Heart left ventricle (tissue), 16 donors: ENCODE results near the gene CDX2. TPM values are rescaled to one million over a fixed set of nuclear protein-coding genes. Genes with fewer than 3 reads are reported as not detected.

Experiments used
- ATAC-seq, 4 donors: fragments of 200-7000 bp; cut with Tn5 transposase; one replicate each; pipeline ENCODE4 v1.9.1; 2020 to 2022; ENCODE audit warnings: moderate library complexity in 4 of 4, mild to moderate bottlenecking in 3 of 4, moderate number of reproducible peaks in 1 of 4
- DNase-seq, 5 donors: peaks; one replicate each; pipeline ENCODE4 v3.0.0-alpha.2; 2020
- H3K27ac ChIP-seq, 12 donors: fragments of 200-600 bp; sonication (generic) in 4 of 12; one replicate each; pipeline versions ENCODE4 v1.5.0 to v1.8.0; 2016 to 2022; ENCODE audit warnings: mild to moderate bottlenecking in 2 of 12
- H3K27me3 ChIP-seq, 9 donors: fragments of 200-600 bp; sonication (generic) in 2 of 9; one replicate each; pipeline versions ENCODE4 v1.5.1 to v1.8.0; 2016 to 2022; ENCODE audit warnings: mild to moderate bottlenecking in 3 of 9
- H3K36me3 ChIP-seq, 9 donors: fragments of 200-600 bp; sonication (generic) in 2 of 9; one replicate each; pipeline versions ENCODE4 v1.5.0 to v1.8.0; 2018 to 2022; ENCODE audit warnings: mild to moderate bottlenecking in 2 of 9
- H3K4me1 ChIP-seq, 12 donors: fragments of 200-600 bp; sonication (generic) in 4 of 12; one replicate each; pipeline versions ENCODE4 v1.5.0 to v1.8.0; 2016 to 2022; ENCODE audit warnings: mild to moderate bottlenecking in 3 of 12
- H3K4me3 ChIP-seq, 12 donors: fragments of 200-600 bp; sonication (generic) in 4 of 12; one replicate each; pipeline versions ENCODE4 v1.5.0 to v1.8.0; 2017 to 2022; ENCODE audit warnings: mild to moderate bottlenecking in 9 of 12, moderate library complexity in 4 of 12
- H3K9me3 ChIP-seq, 12 donors: fragments of 200-600 bp; sonication (generic) in 4 of 12; one replicate each; pipeline versions ENCODE4 v1.5.0 to v1.8.0; 2016 to 2022; ENCODE audit warnings: mild to moderate bottlenecking in 1 of 12
- POLR2A ChIP-seq, 2 donors: fragments of 450-650 bp; IDR thresholded peaks; one replicate each; pipeline ENCODE4 v1.6.1; 2017; ENCODE audit warnings: antibody characterized with exemption in 2 of 2, mild to moderate bottlenecking in 2 of 2, moderate library complexity in 2 of 2
- WGBS, 4 donors: extraction: QIAGEN DNeasy Blood & Tissue Kit in 2 of 4; methylation state at CpG; one replicate each; pipeline versions ENCODE4 v1.1.5 to v1.1.7; 2013 to 2018; 5-methylcytosine and 5-hydroxymethylcytosine counted together
- intact Hi-C, 10 donors: fragments of 100-400 bp; cut with DNase I; formaldehyde crosslinking; loops; one replicate each; pipeline versions ENCODE4 v1.11.1 to v1.14.2; 2022
- polyA plus RNA-seq, 2 donors: library from polyadenylated mRNA; stranded (reverse); fragments of 200-250 nt; gene quantifications; one replicate each; pipeline ENCODE4 v1.2.3, GENCODE V29; 2013
- total RNA-seq, 9 donors: library from RNA; depleted of rRNA in 2 of 9; stranded (reverse); fragments of >200 nt in 2 of 9; fragmentation: NEBNext Ultra II Directional in 3 of 9; extraction: Animal tissue kit (Norgen Biotek cat#: 25700) in 3 of 9; gene quantifications; one replicate each; pipeline versions ENCODE4 v1.1.0 to v1.2.4, GENCODE V29; 2016 to 2023
- TF ChIP-seq, protein P1 (sequence below), 12 donors: fragments of 200-600 bp; sonication (generic) in 4 of 12; IDR thresholded peaks; one replicate each; pipeline versions ENCODE4 v1.5.0 to v1.8.0; 2018 to 2022; ENCODE audit warnings: antibody characterized with exemption in 12 of 12, mild to moderate bottlenecking in 5 of 12
- donor health status: ischemic (EF 13 %, LVEDD 7.1; RV severe dilation, severe dysfunction).
- donor health status: healthy with polysubstance abuse.
- donor health status: DM: no; HTN: yes; CAD: no.
- donor health status: DM: no; HTN: no; CAD: no.
- donor health status: ischemic (EF 25% LVEDD 6.9; RV normal size, moderate dysfunction).
- donor health status: ischemic (EF 25% LVEDD 5.7; RV mildly dilated, moderate dysfunction).
- donor health status: healthy.
- donor health status: DM: yes; HTN: yes; CAD: no.
- donor health status: ischemic (EF 35%, LVEDD 5.7; RV mildly dilated, moderate dysfunction).
- donor health status: nonischemic (EF 11% LVEDD 7.7; RV severe dilation, severe dysfunction).
- donor health status: DM: yes; HTN: yes; CAD: no.
- donor health status: PGD.
- donor health status: ischemic (EF 29% LVEDD 5.4; RV normal size, mild dysfunction).
- donor health status: nonischemic (EF 23%, LVEDD 6.1; RV moderate dilation, normal function).

The CDX2 gene
- total and polyA plus RNA-seq, 11 donors, result not detected

DNA sequence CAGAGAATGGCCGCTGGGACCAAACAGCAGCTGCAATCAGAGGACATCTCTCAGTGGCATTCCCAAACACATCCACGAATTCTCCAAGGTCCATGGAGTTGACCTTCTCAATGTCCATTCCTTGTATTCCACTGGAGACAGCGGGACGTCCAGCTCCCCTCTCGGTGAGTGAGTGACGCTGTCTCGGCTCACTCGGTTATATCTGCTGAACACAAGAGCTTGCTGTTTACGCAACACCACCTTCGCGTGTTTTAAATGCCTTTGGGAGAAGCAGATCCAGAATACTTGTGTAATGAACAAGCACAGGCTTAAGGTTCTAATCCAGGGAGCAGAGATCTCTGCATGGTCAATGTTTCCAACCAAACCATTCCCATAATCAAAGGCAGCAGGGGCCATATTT is 19.4 kb upstream of the CDX2 start, which contains the start of gene URAD:
Gene URAD, minus strand, starts transcription at position 174 of the 400 bp plus-strand sequence. Its CDS starts 56 bp downstream, at position 118.
- Histone ChIP-seq H3K27ac (no peak within 1 kb of the TSS), H3K27me3 (peaks cover 0 to 59% (median 23%) of the 10 kb centered on the region in 9 donors), H3K36me3 (no peaks in the 10 kb centered on the region), H3K4me1 (no peaks in the 10 kb centered on the region), H3K9me3 (no peaks in the 10 kb centered on the region), H3K4me3 (no peak within 1 kb of the TSS)
- DNase-seq, result no peak
- intact Hi-C loops, result loop anchor here in 3 of 10 donors (10.0 kb wide), 2 partner anchors 454 to 1004 kb away; no protein-coding TSS in a partner anchor
- no peak for TF ChIP-seq POLR2A (IDR thresholded peaks at IDR 0.05)
- TF ChIP-seq, protein P1, sequence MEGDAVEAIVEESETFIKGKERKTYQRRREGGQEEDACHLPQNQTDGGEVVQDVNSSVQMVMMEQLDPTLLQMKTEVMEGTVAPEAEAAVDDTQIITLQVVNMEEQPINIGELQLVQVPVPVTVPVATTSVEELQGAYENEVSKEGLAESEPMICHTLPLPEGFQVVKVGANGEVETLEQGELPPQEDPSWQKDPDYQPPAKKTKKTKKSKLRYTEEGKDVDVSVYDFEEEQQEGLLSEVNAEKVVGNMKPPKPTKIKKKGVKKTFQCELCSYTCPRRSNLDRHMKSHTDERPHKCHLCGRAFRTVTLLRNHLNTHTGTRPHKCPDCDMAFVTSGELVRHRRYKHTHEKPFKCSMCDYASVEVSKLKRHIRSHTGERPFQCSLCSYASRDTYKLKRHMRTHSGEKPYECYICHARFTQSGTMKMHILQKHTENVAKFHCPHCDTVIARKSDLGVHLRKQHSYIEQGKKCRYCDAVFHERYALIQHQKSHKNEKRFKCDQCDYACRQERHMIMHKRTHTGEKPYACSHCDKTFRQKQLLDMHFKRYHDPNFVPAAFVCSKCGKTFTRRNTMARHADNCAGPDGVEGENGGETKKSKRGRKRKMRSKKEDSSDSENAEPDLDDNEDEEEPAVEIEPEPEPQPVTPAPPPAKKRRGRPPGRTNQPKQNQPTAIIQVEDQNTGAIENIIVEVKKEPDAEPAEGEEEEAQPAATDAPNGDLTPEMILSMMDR (IDR thresholded peaks at IDR 0.05), result no peak
- ATAC-seq, result no peak
- WGBS, 4 donors, result 66 to 73% (median 67%) methylated on average over 11 of the region's 11 CpGs

DNA sequence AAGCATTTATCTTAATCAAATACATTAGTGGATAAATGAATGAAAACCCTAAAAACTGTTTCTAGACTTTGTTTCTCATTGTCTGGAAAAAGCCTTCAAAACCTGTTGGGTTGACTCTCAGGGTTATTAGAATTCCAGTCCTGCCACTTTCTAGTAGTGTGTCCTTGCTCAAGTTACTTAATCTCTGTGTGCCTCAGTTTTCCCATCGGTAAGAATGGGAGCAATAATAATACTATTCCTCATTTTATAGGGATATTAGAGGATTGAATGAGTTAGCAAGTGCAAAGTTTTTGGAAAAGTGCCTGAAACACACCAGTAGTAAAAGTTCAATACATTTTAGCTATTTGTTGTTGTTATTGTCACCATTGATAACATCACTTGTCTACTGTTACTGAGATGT is 16.5 kb upstream of the CDX2 start:
- WGBS, 4 donors, result 90 to 100% (median 95%) methylated on average over 1 of the region's 1 CpG
- H3K4me1 ChIP-seq, result peaks cover 0 to 2% (median 0%) of the 10 kb centered on the region in 12 donors
- H3K9me3 ChIP-seq, result no peaks in the 10 kb centered on the region
- ATAC-seq, result no peak
- intact Hi-C loops, result loop anchor here in 5 of 10 donors (2.0 to 10.0 kb wide), 5 partner anchors 155 to 1001 kb away; no protein-coding TSS in a partner anchor
- no peak overlapping the region for H3K27ac ChIP-seq
- TF ChIP-seq, protein P1 (IDR thresholded peaks at IDR 0.05), result no peak
- TF ChIP-seq POLR2A (IDR thresholded peaks at IDR 0.05), result no peak
- H3K27me3 ChIP-seq, result peaks cover 16 to 88% (median 52%) of the 10 kb centered on the region in 9 donors
- no peak overlapping the region for H3K4me3 ChIP-seq
- DNase-seq, result no peak
- no peaks in the 10 kb centered on the region for H3K36me3 ChIP-seq

DNA sequence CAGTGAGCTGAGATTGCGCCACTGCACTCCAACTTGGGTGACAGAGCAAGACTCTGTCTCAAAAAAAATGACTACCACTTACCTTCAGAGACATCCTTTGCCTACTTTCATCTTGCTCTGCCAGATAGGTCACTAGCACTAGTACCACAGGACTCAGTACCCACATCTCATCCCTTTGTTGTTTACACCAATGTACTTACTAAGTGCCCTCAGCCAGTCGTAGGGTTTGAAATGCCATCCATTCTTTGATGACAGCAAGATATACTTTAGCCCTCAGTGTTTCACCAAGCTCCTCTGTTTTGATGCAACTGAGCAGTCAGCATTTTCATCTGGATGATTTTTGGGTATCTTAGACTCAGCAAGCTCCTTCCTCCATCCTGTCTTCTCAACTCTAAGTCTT is 13.2 kb upstream of the CDX2 start:
- Histone ChIP-seq H3K4me1 (peaks cover 0 to 32% (median 9%) of the 10 kb centered on the region in 12 donors), H3K36me3 (no peaks in the 10 kb centered on the region), H3K27me3 (peaks cover 47 to 97% (median 80%) of the 10 kb centered on the region in 9 donors), H3K9me3 (no peaks in the 10 kb centered on the region), H3K27ac (no peak overlapping the region), H3K4me3 (no peak overlapping the region)
- DNase-seq (no peak), ATAC-seq (no peak)
- no peak for TF ChIP-seq POLR2A (IDR thresholded peaks at IDR 0.05)
- TF ChIP-seq, protein P1 (IDR thresholded peaks at IDR 0.05), result no peak
- intact Hi-C loops, result loop anchor here in 8 of 10 donors (2.0 to 10.0 kb wide), 9 partner anchors 150 to 998 kb away; no protein-coding TSS in a partner anchor
- whole genome bisulfite sequencing, 4 donors, result 49 to 61% (median 54%) methylated on average over 2 of the region's 2 CpGs

DNA sequence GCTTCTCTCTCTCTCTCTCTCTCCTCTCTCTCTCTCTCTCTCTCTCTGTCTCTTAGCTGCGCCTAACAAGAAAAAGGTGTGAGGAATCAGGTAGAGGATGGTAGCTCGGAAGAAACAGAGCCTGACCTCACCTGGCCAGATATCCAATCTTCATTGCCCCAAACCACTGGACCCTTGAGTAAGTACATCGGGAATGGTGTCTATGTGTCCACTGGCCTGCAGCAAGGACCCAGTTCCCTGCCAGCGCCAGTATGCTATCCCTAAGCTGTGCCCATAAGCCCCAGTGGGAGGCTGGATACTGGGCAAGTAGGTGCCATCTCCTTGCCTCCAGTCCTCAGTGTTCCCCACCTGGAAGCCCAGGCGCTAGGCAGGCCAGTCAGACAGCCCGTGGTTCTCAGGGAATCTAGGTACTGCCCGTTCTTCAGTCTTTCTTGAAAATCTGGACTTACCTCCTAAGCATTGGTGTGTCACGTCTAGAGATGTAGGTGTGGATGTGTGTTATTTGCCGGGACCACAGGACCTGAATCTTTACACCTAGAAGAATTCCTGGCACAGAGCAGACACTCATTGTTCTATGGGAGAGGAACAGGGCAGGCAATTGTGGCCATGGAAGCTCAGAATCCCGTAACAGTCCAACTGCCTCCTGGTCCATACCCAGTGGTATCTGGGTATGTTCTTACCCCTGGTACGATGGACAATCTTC is 12.0 kb upstream of the CDX2 start:
- WGBS, 4 donors, result 15 to 21% (median 18%) methylated on average over 8 to 11 of the region's 11 CpGs
- TF ChIP-seq POLR2A (IDR thresholded peaks at IDR 0.05), result no peak
- TF ChIP-seq, protein P1 (IDR thresholded peaks at IDR 0.05), result no peak
- Histone ChIP-seq H3K27me3 (peaks cover 59 to 98% (median 89%) of the 10 kb centered on the region in 9 donors), H3K4me3 (no peak overlapping the region), H3K9me3 (no peaks in the 10 kb centered on the region), H3K36me3 (no peaks in the 10 kb centered on the region), H3K27ac (no peak overlapping the region), H3K4me1 (peaks cover 0 to 32% (median 9%) of the 10 kb centered on the region in 12 donors)
- no peak for DNase-seq
- intact Hi-C loops, result loop anchor here in 8 of 10 donors (5.0 to 10.0 kb wide), 7 partner anchors 149 to 996 kb away; no protein-coding TSS in a partner anchor
- ATAC-seq, result no peak
